ELR (cell line): ENCODE data around the gene LONP1.
"Not testable (repeated sequence)": the region's sequence is repeated elsewhere in the genome, so short reads cannot be mapped to it uniquely, and the experiment has no call there.

Experiments
- DNase-seq: peaks from one replicate; pipeline ENCODE4 v3.0.0-alpha.2; 2015; ENCODE audit warnings: low read depth

Gene LONP1

GRCh38 chr19:5719961-5720790, at the start of gene LONP1, which contains the start of gene CATSPERD:
LONP1 (minus strand) TSS chr19:5720146; CDS start chr19:5720132, 14 bp downstream.
CATSPERD (plus strand) TSS chr19:5720637; CDS start chr19:5720738, 101 bp downstream.
- peak; percentile 99 for DNase-seq

- no peak for DNase-seq
Observed at GRCh38 chr19:5767949-5768348, 48.0 kb upstream of the LONP1 start.

- no peak for DNase-seq
Observed at GRCh38 chr19:5765220-5765619, 45.3 kb upstream of the LONP1 start.

GRCh38 chr19:5762608-5763217, 42.8 kb upstream of the LONP1 start:
- DNase-seq, result no peak

GRCh38 chr19:5753743-5754142, 33.8 kb upstream of the LONP1 start:
- DNase-seq, result no peak

- DNase-seq, result no peak
Observed at GRCh38 chr19:5751709-5752108, 31.8 kb upstream of the LONP1 start.

GRCh38 chr19:5749505-5749904, 29.6 kb upstream of the LONP1 start:
- DNase-seq, result no peak

- DNase-seq, result not testable (repeated sequence)
Observed at GRCh38 chr19:5748920-5749319, 29.0 kb upstream of the LONP1 start.

GRCh38 chr19:5744999-5745398, 25.1 kb upstream of the LONP1 start:
- DNase-seq, result not testable (repeated sequence)

- DNase-seq, result no peak
Observed at GRCh38 chr19:5743630-5744029, 23.7 kb upstream of the LONP1 start.

- no peak for DNase-seq
Observed at GRCh38 chr19:5742051-5742450, 22.1 kb upstream of the LONP1 start.

GRCh38 chr19:5738423-5738822, 18.5 kb upstream of the LONP1 start:
- DNase-seq, result peak; percentile 23

- DNase-seq, result not testable (repeated sequence)
Observed at GRCh38 chr19:5733172-5733571, 13.2 kb upstream of the LONP1 start.

GRCh38 chr19:5727453-5728050, 7.6 kb upstream of the LONP1 start:
- DNase-seq, result no peak

GRCh38 chr19:5719274-5719960, 529 bp downstream of the LONP1 start:
- DNase-seq, result peak; percentile 54

GRCh38 chr19:5718579-5719273, 1.2 kb downstream of the LONP1 start:
- peak; percentile 86 for DNase-seq

GRCh38 chr19:5718037-5718578, 1.8 kb downstream of the LONP1 start:
- DNase-seq, result peak; percentile 66

- no peak for DNase-seq
Observed at GRCh38 chr19:5717215-5717935, 2.6 kb downstream of the LONP1 start.

GRCh38 chr19:5714816-5715215, 5.1 kb downstream of the LONP1 start:
- no peak for DNase-seq

- DNase-seq, result no peak
Observed at GRCh38 chr19:5713228-5713627, 6.7 kb downstream of the LONP1 start.

- DNase-seq, result no peak
Observed at GRCh38 chr19:5711713-5712161, 8.2 kb downstream of the LONP1 start.
